CD4-positive, alpha-beta T cell treated with Interleukin-10 for 1 hour (primary cell): ENCODE measurements around the gene USP25.
"Not testable (repeated sequence)": the region's sequence is repeated elsewhere in the genome, so short reads cannot be mapped to it uniquely, and the experiment has no call there.

Experiments
- DNase-seq: peaks from one replicate; pipeline ENCODE4 v3.0.0-alpha.2; 2020

Gene USP25

GRCh38 chr21:15732290-15732995 is 2.7 kb downstream of the USP25 start:
- peak; percentile 69 for DNase-seq

GRCh38 chr21:15732996-15733329 is 3.2 kb downstream of the USP25 start:
- DNase-seq = no peak

GRCh38 chr21:15735409-15735808 is 5.6 kb downstream of the USP25 start:
- no peak for DNase-seq

GRCh38 chr21:15735931-15736330 is 6.1 kb downstream of the USP25 start:
- DNase-seq = not testable (repeated sequence)

- not testable (repeated sequence) for DNase-seq
These were observed 9.0 kb downstream of the USP25 start for GRCh38 chr21:15738779-15739178.

- DNase-seq = no peak
These were observed 10.6 kb downstream of the USP25 start for GRCh38 chr21:15740383-15740782.

GRCh38 chr21:15741510-15741909 is 11.7 kb downstream of the USP25 start:
- no peak for DNase-seq

- no peak for DNase-seq
These were observed 12.4 kb downstream of the USP25 start for GRCh38 chr21:15742052-15742670.

GRCh38 chr21:15742694-15743093 is 12.9 kb downstream of the USP25 start:
- DNase-seq = no peak

GRCh38 chr21:15743593-15743992 is 13.8 kb downstream of the USP25 start:
- DNase-seq = no peak

- DNase-seq = no peak
These were observed 15.1 kb downstream of the USP25 start for GRCh38 chr21:15744926-15745325.

- DNase-seq = no peak
These were observed 18.8 kb downstream of the USP25 start for GRCh38 chr21:15748586-15748985.

- no peak for DNase-seq
These were observed 19.5 kb downstream of the USP25 start for GRCh38 chr21:15749082-15749860.

GRCh38 chr21:15749861-15750159 is 20.0 kb downstream of the USP25 start:
- no peak for DNase-seq

- DNase-seq = no peak
These were observed 21.3 kb downstream of the USP25 start for GRCh38 chr21:15751037-15751436.

GRCh38 chr21:15751546-15751945 is 21.8 kb downstream of the USP25 start:
- no peak for DNase-seq

- DNase-seq = no peak
These were observed 23.1 kb downstream of the USP25 start for GRCh38 chr21:15752763-15753407.

GRCh38 chr21:15753741-15754140 is 24.0 kb downstream of the USP25 start:
- DNase-seq = no peak

- DNase-seq = no peak
These were observed 24.9 kb downstream of the USP25 start for GRCh38 chr21:15754640-15755039.

- DNase-seq = no peak
These were observed 25.3 kb downstream of the USP25 start for GRCh38 chr21:15755125-15755524.

- no peak for DNase-seq
These were observed 29.7 kb downstream of the USP25 start for GRCh38 chr21:15759469-15759868.

GRCh38 chr21:15761507-15762100 is 31.8 kb downstream of the USP25 start:
- DNase-seq = no peak

GRCh38 chr21:15763359-15763758 is 33.6 kb downstream of the USP25 start:
- no peak for DNase-seq
